Activated CD4-positive, alpha-beta T cell treated with anti-CD3 and anti-CD28 coated beads, Interleukin-2, amount 50 U/mL, for 48 hours (primary cell): ENCODE data around the gene VWA7.

Experiments
- DNase-seq, 2 experiments: peaks; one replicate each; pipeline ENCODE4 v3.0.0-alpha.2; 2020

Gene VWA7

DNA sequence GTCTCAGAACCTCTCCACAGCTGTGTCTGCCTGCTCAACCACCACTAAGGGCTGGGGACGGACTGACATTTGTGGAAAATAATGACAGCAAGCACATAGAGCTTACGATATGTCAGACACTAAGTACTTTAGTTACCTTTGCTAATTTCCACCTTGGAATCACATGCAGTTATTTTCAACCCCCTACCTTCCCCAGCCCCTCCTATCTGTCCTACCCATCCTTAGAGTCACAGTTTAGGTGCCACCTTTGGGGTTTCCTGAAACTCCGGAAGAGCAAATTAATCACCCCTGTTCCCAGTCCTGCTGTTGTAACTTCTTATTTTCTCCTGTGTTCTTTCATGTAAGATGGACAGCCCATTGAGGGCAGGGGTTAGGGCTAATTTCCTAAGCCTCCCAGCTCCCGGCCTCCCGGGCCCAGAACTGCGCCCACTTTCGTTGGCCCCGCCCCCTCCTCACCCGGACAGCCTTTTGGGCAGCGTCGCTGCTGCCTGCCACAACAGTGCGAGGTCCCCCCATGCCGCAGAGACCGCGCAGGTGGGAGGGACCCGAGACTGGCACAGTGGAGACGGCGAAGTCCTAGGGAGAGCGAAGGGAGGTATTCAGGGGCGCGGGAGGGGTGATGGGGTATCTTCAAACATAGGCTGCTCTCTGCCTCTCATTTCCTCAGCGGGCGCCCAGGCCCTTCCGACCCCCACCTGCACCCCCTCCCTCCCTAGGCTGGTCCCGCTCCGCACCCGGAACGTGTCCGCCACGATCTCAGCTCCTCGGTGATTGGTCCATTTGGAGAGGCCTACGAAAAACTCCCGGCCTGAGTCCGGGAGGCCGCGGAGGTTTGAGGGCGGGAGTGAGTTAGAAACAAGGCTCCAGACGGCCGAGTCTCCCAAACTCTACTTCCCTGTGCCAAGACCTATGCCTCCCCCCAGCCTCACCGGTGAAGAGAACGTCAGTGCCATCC lies 49.1 kb downstream of the VWA7 start:
- no peak for DNase-seq

DNA sequence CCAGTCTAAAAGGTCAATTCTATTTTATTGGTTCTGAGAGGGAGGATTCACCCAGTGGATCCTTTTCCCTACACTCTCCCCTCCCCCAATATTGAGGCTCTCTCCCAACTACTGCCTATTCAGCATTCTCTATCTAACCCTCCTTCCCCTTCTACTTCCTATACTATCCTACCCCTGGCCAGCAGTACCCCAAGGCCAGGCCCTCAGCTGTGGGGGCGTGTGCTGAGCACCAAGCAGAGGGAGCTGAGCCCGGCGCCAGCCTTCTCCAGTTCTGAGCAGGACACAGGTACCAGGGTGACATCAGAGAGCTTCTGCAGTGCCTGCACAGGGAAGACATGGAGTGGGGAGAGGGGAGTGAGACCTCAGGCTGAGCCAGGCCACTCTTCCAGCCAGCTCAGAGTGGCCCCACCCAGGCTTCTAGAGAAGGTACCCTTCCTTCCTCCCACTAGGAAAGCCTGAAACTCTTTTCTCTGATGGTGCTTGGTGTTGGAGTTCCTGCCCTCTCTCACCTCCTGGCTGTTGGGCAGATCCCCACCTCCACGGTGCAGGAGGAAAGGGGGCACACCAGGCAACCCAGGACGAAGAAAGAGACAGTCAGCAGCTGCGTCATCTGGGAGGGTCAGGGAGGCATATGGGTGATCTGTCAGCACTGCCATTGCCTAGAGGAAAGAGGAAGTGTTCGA lies 50.0 kb downstream of the VWA7 start:
- no peak for DNase-seq

- peak in 1 of 2 experiments; percentile 31 for DNase-seq
These were observed 51.4 kb downstream of the VWA7 start for GRCh38 chr6:31725502-31726350.

- DNase-seq: no peak
These were observed 53.0 kb downstream of the VWA7 start for GRCh38 chr6:31723980-31724691.

- no peak for DNase-seq
These were observed 53.7 kb downstream of the VWA7 start, which contains the start of gene MPIG6B for GRCh38 chr6:31723245-31723979. MPIG6B (plus strand) TSS chr6:31723373; CDS start chr6:31723384, 11 bp downstream.

- no peak for DNase-seq
These were observed 55.0 kb downstream of the VWA7 start for GRCh38 chr6:31722173-31722572.

- no peak for DNase-seq
These were observed 55.6 kb downstream of the VWA7 start, which contains the start of gene LY6G6C for GRCh38 chr6:31721351-31722020. LY6G6C (minus strand) TSS chr6:31721746; CDS start chr6:31721679, 67 bp downstream.

DNA sequence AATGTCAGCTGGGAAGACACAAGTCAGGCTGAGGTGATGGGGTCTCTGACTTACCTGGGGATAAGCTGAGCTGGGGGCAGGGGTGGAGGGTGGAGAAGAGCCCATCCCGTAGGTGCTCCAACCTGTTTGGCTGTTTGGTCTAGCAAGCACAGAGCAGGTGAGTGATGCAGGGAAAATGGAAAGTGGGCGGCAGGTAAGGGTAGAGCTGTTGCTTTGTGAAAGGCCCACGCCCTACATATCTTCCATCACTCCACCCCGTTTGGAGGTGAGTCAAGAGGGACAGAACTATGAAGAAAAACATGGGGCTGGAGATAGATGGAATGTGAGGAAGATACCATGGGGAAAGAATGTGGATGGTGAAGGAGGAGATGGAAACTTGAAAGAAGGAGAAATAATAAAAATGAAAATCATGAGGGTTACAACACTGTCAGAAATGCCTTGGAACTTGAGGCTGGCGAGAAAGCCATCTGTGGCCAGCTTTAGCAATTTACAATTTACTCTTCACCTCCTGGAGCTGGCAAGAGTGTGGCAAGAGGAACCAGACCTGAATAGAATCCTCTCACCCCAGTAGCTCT lies 56.8 kb downstream of the VWA7 start:
- DNase-seq: no peak

DNA sequence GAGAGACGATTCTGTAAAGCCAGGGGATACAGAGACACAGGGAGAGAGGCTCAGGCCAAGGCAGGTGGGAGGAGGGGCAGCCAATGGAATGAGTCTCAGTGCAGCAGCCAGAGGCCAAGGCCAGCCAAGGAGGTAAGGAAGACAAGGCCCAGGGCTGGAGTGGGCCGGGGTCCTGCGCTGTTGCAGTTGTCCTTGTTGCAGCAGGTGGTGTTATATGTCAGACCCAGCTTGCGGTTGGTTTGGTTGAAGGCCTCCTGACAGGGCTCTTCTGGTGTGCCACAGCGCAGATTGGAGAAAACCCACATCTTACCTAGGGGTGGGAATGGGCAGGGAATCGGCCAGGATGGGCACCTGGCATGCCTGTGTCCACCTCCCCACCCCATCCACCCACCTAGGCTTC lies 58.1 kb downstream of the VWA7 start:
- DNase-seq: no peak

GRCh38 chr6:31718265-31718664 lies 58.9 kb downstream of the VWA7 start:
- no peak for DNase-seq

DNA sequence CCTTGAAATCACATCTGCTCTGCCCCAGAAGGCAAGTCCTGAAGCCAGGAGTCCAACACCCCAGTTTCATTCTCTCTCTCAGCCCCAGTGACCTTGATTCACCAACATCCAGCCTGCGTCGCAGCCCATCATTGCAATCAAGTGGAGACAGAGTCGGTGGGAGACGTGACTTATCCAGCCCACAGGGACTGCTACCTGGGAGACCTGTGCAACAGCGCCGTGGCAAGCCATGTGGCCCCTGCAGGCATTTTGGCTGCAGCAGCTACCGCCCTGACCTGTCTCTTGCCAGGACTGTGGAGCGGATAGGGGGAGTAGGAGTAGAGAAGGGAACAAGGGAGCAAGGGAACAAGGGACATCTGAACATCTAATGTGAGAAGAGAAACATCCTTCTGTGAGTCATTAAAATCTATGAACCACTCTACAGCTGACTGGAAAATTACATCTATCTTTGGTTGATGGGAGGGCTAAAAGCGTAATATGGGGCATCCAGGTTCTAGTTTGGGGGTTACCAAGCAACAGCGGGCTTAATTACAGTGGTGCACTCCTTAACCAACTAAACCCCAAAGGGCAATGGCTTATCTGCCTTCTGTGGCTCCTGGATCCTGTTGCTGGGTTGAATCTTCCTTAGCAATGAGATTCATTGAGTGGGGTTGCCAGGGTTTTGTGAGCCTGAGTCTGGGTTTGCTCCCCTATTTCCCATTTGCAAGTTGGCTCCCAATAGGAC lies 59.5 kb downstream of the VWA7 start:
- DNase-seq: no peak
